ENCODE measurements around the gene GINS2. TPM values are rescaled to one million over a fixed set of nuclear protein-coding genes. Genes with fewer than 3 reads are reported as not detected.

GINS2 gene
- total and polyA plus RNA-seq, 2 experiments from 2014 or later: 40.5 to 44.4 TPM

GRCh38 chr16:85637808-85638647 lies 50.7 kb downstream of the GINS2 start:
- Mint-ChIP-seq H3K9me3 (no peaks in the 10 kb centered on the region), H3K27me3 (ENCODE audit: insufficient read depth, low read depth, poor library complexity) (peaks cover 8% of the 10 kb centered on the region), H3K27ac (no peak overlapping the region), H3K4me3 (no peak overlapping the region), H3K4me1 (peaks cover 12% of the 10 kb centered on the region), H3K36me3 (ENCODE audit: low read depth) (peaks cover 3% of the 10 kb centered on the region; the same call in 2 of the 3 replicates)
- DNase-seq (ENCODE audit: low spot score): no peak
- TF ChIP-seq ZNF462 (CRISPR knock-in tag; IDR thresholded peaks at IDR 0.05) (no peak), EZH2 (IDR thresholded peaks at IDR 0.05; ENCODE audit: low read depth, unreplicated experiment) (no peak), EZH2phosphoT487 (IDR thresholded peaks at IDR 0.05; ENCODE audit: unreplicated experiment) (no peak), STAT1 (IDR thresholded peaks at IDR 0.05; ENCODE audit: unreplicated experiment) (no peak), CREB1 (CRISPR knock-in tag; IDR thresholded peaks at IDR 0.05; ENCODE audit: low read depth) (no peak), JUNB (IDR thresholded peaks at IDR 0.05; ENCODE audit: unreplicated experiment) (no peak), NANOG (IDR thresholded peaks at IDR 0.05; ENCODE audit: borderline replicate concordance) (no peak), ZNF331 (CRISPR knock-in tag; IDR thresholded peaks at IDR 0.05; ENCODE audit: low read depth) (no peak), POLR2AphosphoS5 (IDR thresholded peaks at IDR 0.05; ENCODE audit: low read depth) (no peak), ZNF114 (CRISPR knock-in tag; IDR thresholded peaks at IDR 0.05) (no peak)
- TF ChIP-seq, protein P1, sequence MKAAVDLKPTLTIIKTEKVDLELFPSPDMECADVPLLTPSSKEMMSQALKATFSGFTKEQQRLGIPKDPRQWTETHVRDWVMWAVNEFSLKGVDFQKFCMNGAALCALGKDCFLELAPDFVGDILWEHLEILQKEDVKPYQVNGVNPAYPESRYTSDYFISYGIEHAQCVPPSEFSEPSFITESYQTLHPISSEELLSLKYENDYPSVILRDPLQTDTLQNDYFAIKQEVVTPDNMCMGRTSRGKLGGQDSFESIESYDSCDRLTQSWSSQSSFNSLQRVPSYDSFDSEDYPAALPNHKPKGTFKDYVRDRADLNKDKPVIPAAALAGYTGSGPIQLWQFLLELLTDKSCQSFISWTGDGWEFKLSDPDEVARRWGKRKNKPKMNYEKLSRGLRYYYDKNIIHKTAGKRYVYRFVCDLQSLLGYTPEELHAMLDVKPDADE (IDR thresholded peaks at IDR 0.05): no peak
- TF ChIP-seq, protein P2, sequence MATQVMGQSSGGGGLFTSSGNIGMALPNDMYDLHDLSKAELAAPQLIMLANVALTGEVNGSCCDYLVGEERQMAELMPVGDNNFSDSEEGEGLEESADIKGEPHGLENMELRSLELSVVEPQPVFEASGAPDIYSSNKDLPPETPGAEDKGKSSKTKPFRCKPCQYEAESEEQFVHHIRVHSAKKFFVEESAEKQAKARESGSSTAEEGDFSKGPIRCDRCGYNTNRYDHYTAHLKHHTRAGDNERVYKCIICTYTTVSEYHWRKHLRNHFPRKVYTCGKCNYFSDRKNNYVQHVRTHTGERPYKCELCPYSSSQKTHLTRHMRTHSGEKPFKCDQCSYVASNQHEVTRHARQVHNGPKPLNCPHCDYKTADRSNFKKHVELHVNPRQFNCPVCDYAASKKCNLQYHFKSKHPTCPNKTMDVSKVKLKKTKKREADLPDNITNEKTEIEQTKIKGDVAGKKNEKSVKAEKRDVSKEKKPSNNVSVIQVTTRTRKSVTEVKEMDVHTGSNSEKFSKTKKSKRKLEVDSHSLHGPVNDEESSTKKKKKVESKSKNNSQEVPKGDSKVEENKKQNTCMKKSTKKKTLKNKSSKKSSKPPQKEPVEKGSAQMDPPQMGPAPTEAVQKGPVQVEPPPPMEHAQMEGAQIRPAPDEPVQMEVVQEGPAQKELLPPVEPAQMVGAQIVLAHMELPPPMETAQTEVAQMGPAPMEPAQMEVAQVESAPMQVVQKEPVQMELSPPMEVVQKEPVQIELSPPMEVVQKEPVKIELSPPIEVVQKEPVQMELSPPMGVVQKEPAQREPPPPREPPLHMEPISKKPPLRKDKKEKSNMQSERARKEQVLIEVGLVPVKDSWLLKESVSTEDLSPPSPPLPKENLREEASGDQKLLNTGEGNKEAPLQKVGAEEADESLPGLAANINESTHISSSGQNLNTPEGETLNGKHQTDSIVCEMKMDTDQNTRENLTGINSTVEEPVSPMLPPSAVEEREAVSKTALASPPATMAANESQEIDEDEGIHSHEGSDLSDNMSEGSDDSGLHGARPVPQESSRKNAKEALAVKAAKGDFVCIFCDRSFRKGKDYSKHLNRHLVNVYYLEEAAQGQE (IDR thresholded peaks at IDR 0.05; ENCODE audit: unreplicated experiment): no peak
- TF ChIP-seq, protein P3, sequence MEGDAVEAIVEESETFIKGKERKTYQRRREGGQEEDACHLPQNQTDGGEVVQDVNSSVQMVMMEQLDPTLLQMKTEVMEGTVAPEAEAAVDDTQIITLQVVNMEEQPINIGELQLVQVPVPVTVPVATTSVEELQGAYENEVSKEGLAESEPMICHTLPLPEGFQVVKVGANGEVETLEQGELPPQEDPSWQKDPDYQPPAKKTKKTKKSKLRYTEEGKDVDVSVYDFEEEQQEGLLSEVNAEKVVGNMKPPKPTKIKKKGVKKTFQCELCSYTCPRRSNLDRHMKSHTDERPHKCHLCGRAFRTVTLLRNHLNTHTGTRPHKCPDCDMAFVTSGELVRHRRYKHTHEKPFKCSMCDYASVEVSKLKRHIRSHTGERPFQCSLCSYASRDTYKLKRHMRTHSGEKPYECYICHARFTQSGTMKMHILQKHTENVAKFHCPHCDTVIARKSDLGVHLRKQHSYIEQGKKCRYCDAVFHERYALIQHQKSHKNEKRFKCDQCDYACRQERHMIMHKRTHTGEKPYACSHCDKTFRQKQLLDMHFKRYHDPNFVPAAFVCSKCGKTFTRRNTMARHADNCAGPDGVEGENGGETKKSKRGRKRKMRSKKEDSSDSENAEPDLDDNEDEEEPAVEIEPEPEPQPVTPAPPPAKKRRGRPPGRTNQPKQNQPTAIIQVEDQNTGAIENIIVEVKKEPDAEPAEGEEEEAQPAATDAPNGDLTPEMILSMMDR (conservative IDR thresholded peaks at IDR 0.05; ENCODE audit: low read depth in 2 of 2): no peak
- H3F3A ChIP-seq (replicated peaks; ENCODE audit: low read depth): no peaks in the 10 kb centered on the region
- H3K9me2 ChIP-seq (ENCODE audit: insufficient read depth): no peaks in the 10 kb centered on the region
- H3K4me3 ChIP-seq: no peak overlapping the region
- no peak overlapping the region for H2AFZ ChIP-seq
- H3K27ac ChIP-seq (ENCODE audit: low read depth): no peak overlapping the region
- H3K4me2 ChIP-seq: no peak overlapping the region
- 0 out of 2 replicates have a peak, but pooled peaks cover 4% of the 10 kb centered on the region for H3K4me1 ChIP-seq (ENCODE audit: insufficient read depth)
- peaks cover 28% of the 10 kb centered on the region for H4K20me1 ChIP-seq (replicated peaks; ENCODE audit: insufficient read depth)
- H3K79me2 ChIP-seq (replicated peaks; ENCODE audit: insufficient read depth): peaks cover 96% of the 10 kb centered on the region
- ATAC-seq: no peak
- H3K36me3 ChIP-seq (ENCODE audit: insufficient read depth): no peaks in the 10 kb centered on the region
- H3K27me3 ChIP-seq (ENCODE audit: insufficient read depth): no peaks in the 10 kb centered on the region
